ENCODE results near the gene NAT14.

NAT14 gene

GRCh38 chr19:55472463-55472862, 12.5 kb upstream of the NAT14 start:
- DNase-seq = no peak

- DNase-seq = no peak
These were observed 11.6 kb upstream of the NAT14 start for GRCh38 chr19:55473225-55474012.

- DNase-seq = no peak
These were observed 10.4 kb upstream of the NAT14 start for GRCh38 chr19:55474269-55475265.

GRCh38 chr19:55476100-55476775, 8.8 kb upstream of the NAT14 start, which contains the start of gene ZNF628:
Gene ZNF628 (plus strand): TSS chr19:55476617. CDS start chr19:55479911, 3,294 bp downstream.
- peak; percentile 94 to 97 for DNase-seq

GRCh38 chr19:55477905-55478304, 7.1 kb upstream of the NAT14 start:
- no peak for DNase-seq

GRCh38 chr19:55478364-55478763, 6.6 kb upstream of the NAT14 start:
- DNase-seq = no peak

- DNase-seq = no peak
These were observed 5.9 kb upstream of the NAT14 start for GRCh38 chr19:55479045-55479444.

GRCh38 chr19:55479451-55480230, 5.3 kb upstream of the NAT14 start:
- no peak for DNase-seq

GRCh38 chr19:55481148-55481793, 3.7 kb upstream of the NAT14 start:
- no peak for DNase-seq

- DNase-seq = no peak
These were observed 3.2 kb upstream of the NAT14 start for GRCh38 chr19:55481794-55482155.

GRCh38 chr19:55482156-55482961, 2.6 kb upstream of the NAT14 start:
- no peak for DNase-seq

- DNase-seq = no peak
These were observed 1.9 kb upstream of the NAT14 start for GRCh38 chr19:55482967-55483705.

- DNase-seq = no peak
These were observed 1.0 kb upstream of the NAT14 start for GRCh38 chr19:55483706-55484592.

GRCh38 chr19:55485439-55486011, 537 bp downstream of the NAT14 start:
- no peak for DNase-seq

- no peak for DNase-seq
These were observed 1.3 kb downstream of the NAT14 start for GRCh38 chr19:55486043-55486970.

GRCh38 chr19:55486971-55487923, 2.3 kb downstream of the NAT14 start:
- DNase-seq = no peak

Data from SHP77 (cell line).